Adrenal gland (tissue), 12 donors: ENCODE results near the gene ADIPOR2. TPM values are rescaled to one million over a fixed set of nuclear protein-coding genes. Genes with fewer than 3 reads are reported as not detected.
"Not testable (repeated sequence)": the region's sequence is repeated elsewhere in the genome, so short reads cannot be mapped to it uniquely, and the experiment has no call there.

Experiments
- DNase-seq, 7 donors: peaks; one replicate each; pipeline ENCODE4 v3.0.0-alpha.2; 2019 to 2020
- H3K27ac ChIP-seq, 5 donors: fragments of 200-600 bp; sonication (generic) in 4 of 5; 1 replicate in 3 of 5; 2 replicates in 2 of 5; pipeline versions ENCODE4 v1.5.1 to v1.8.0; 2016 to 2020; ENCODE audit warnings: mild to moderate bottlenecking in 1 of 5
- H3K27me3 ChIP-seq: fragments of 200-600 bp; 2 replicates; pipeline ENCODE4 v1.8.0; 2021
- H3K36me3 ChIP-seq, 2 donors: fragments of 200-600 bp; replicated peaks in 1 of 2; 1 replicate in 1 of 2; 2 replicates in 1 of 2; pipeline versions ENCODE4 v1.5.1 to v1.8.0; 2018 to 2022
- H3K4me1 ChIP-seq, 2 donors: fragments of 200-600 bp; replicated peaks in 1 of 2; 1 replicate in 1 of 2; 2 replicates in 1 of 2; pipeline versions ENCODE4 v1.5.1 to v1.8.0; 2018 to 2021
- H3K4me3 ChIP-seq, 4 donors: fragments of 200-600 bp; sonication (generic) in 3 of 4; one replicate each; pipeline ENCODE4 v1.5.1; 2016 to 2018
- H3K9me3 ChIP-seq, 3 donors: fragments of 200-600 bp; sonication (generic) in 1 of 3; replicated peaks in 1 of 3; 1 replicate in 2 of 3; 2 replicates in 1 of 3; pipeline versions ENCODE4 v1.5.1 to v1.8.0; 2016 to 2021
- CTCF ChIP-seq, 6 experiments: fragments of 450-650 bp in 4 of 6; fragments of 200-600 bp in 2 of 6; sonication (generic) in 1 of 6; IDR thresholded peaks; 1 replicate in 5 of 6; 2 replicates in 1 of 6; pipeline versions ENCODE4 v1.5.1 to v1.8.0; 2016 to 2021; ENCODE audit warnings: antibody characterized with exemption in 6 of 6, mild to moderate bottlenecking in 2 of 6, moderate library complexity in 1 of 6
- POLR2A ChIP-seq, 2 donors: fragments of 450-650 bp; IDR thresholded peaks; one replicate each; pipeline ENCODE4 v1.6.1; 2017; ENCODE audit warnings: antibody characterized with exemption in 2 of 2, mild to moderate bottlenecking in 2 of 2, moderate library complexity in 1 of 2
- WGBS, 4 donors: extraction: QIAGEN DNeasy Blood & Tissue Kit in 2 of 4; methylation state at CpG; one replicate each; pipeline versions ENCODE4 v1.1.5 to v1.1.7; 2013 to 2017; 5-methylcytosine and 5-hydroxymethylcytosine counted together
- intact Hi-C, 2 donors: fragments of 100-400 bp; cut with DNase I; formaldehyde crosslinking; loops; one replicate each; pipeline versions ENCODE4 v1.14.1 to v1.15.0; 2022 to 2023
- polyA plus RNA-seq, 3 donors: library from polyadenylated mRNA; stranded (reverse); fragments of 200-250 nt in 2 of 3; fragments of 350-450 nt in 1 of 3; fragmentation: Illumina TruSeq in 1 of 3; extraction: RNeasy Lipid Tissue Mini Kit (QIAGEN cat#74804) in 1 of 3; gene quantifications; one replicate each; pipeline ENCODE4 v1.2.3, GENCODE V29; 2013 to 2014
- total RNA-seq, 9 donors: library from RNA; depleted of rRNA in 4 of 9; stranded (reverse); fragments of >200 nt in 4 of 9; fragments of 120-200 nt in 1 of 9; fragmentation: NEBNext Ultra II Directional in 1 of 9; extraction: Animal tissue kit (Norgen Biotek cat#: 25700) in 1 of 9; gene quantifications; one replicate each; pipeline versions ENCODE4 v1.1.0 to v1.2.4, GENCODE V29; 2013 to 2023
- donor health status: healthy with polysubstance abuse.
- donor health status: Bipolar disorder and iron deficiency.
- donor health status: DM: yes; HTN: yes; CAD: no.
- donor health status: DM: no; HTN: no; CAD: no.
- donor health status: DM: no; HTN: no; CAD: no.
- donor health status: DM: yes; HTN: yes; CAD: no.

ADIPOR2 gene
- total and polyA plus RNA-seq, 12 donors = 46.2 to 214 (median 98.6) TPM

- Histone ChIP-seq H3K9me3 (no peaks in the 10 kb centered on the region), H3K4me1 (no peaks in the 10 kb centered on the region), H3K27me3 (peaks cover 18% of the 10 kb centered on the region), H3K36me3 (no peaks in the 10 kb centered on the region), H3K27ac (no peak overlapping the region), H3K4me3 (no peak overlapping the region)
- 62 to 66% (median 63%) methylated on average over 14 to 21 of the region's 21 CpGs for WGBS, 4 donors
- TF ChIP-seq CTCF (IDR thresholded peaks at IDR 0.05) (no peak), POLR2A (IDR thresholded peaks at IDR 0.05) (no peak)
- intact Hi-C loops = no loop called here
- no peak for DNase-seq
Observed at GRCh38 chr12:1815814-1816729, 125.2 kb downstream of the ADIPOR2 start.

- Histone ChIP-seq H3K9me3 (no peaks in the 10 kb centered on the region), H3K4me3 (no peak overlapping the region), H3K27me3 (peaks cover 24% of the 10 kb centered on the region), H3K4me1 (no peaks in the 10 kb centered on the region), H3K27ac (no peak overlapping the region), H3K36me3 (no peaks in the 10 kb centered on the region)
- WGBS, 4 donors = 84 to 92% (median 90%) methylated on average over 9 of the region's 9 CpGs
- no peak for TF ChIP-seq CTCF (IDR thresholded peaks at IDR 0.05)
- no peak for TF ChIP-seq POLR2A (IDR thresholded peaks at IDR 0.05)
- no peak for DNase-seq
- intact Hi-C loops = no loop called here
Observed at GRCh38 chr12:1816730-1817348, 126.0 kb downstream of the ADIPOR2 start.

GRCh38 chr12:1817928-1818327 lies 127.1 kb downstream of the ADIPOR2 start:
- intact Hi-C loops, H3K9me3 ChIP-seq, DNase-seq, H3K4me3 ChIP-seq, H3K4me1 ChIP-seq, H3K36me3 ChIP-seq, H3K27ac ChIP-seq: not testable (repeated sequence)
- WGBS, 4 donors = 90 to 94% (median 92%) methylated on average over 7 to 28 of the region's 28 CpGs
- peaks cover 35% of the 10 kb centered on the region for H3K27me3 ChIP-seq

DNA sequence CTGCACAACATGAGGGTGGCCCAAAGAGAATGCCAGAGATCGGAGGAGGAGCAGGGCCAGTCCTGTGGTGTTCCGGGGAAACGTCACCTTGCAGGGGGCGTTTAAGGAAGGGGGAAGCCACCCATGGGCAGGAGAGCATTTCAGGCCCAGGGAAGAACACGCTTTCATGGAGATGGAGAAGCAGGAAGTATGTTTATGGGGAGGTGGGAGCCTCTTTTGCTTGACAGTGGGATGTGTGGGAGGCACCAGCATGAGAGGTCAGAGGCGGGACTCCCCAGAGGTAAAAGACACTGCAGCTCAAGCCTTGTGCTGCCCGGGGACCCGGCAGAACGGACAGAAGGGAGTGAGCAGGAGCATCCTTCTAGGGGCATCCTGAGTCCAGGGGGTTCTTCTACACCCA lies 128.2 kb downstream of the ADIPOR2 start:
- H3K4me1 ChIP-seq = no peaks in the 10 kb centered on the region
- no peak for DNase-seq
- no peaks in the 10 kb centered on the region for H3K36me3 ChIP-seq
- H3K4me3 ChIP-seq = no peak overlapping the region
- H3K27ac ChIP-seq = no peak overlapping the region
- intact Hi-C loops = no loop called here
- 68 to 80% (median 74%) methylated on average over 9 of the region's 9 CpGs for WGBS, 4 donors
- H3K27me3 ChIP-seq = peaks cover 36% of the 10 kb centered on the region
- TF ChIP-seq CTCF (IDR thresholded peaks at IDR 0.05) (no peak), POLR2A (IDR thresholded peaks at IDR 0.05) (no peak)
- no peaks in the 10 kb centered on the region for H3K9me3 ChIP-seq
